Thoracic aorta (tissue), 2 donors: Measurements from ENCODE around the gene CHST13. TPM values are rescaled to one million over a fixed set of nuclear protein-coding genes. Genes with fewer than 3 reads are reported as not detected.
A peak's percentile ranks its signal among the peaks of the same experiment; 100 is the strongest.

Experiments
- ATAC-seq: fragments of 150-250 bp; one replicate; pipeline ENCODE4 v1.8.0; 2017; ENCODE audit warnings: low read depth; ENCODE audit not compliant: insufficient number of reproducible peaks, low FRiP score
- DNase-seq: peaks from one replicate; pipeline ENCODE4 v3.0.0-alpha.2; 2020; ENCODE audit warnings: low spot score
- H3K27ac ChIP-seq, 2 donors: fragments of 200-600 bp; sonication (generic); 1 replicate in 1 of 2; 2 replicates in 1 of 2; pipeline ENCODE4 v1.5.1; 2016; ENCODE audit warnings: mild to moderate bottlenecking in 2 of 2, moderate library complexity in 2 of 2
- H3K27me3 ChIP-seq: fragments of 200-600 bp; sonication (generic); replicated peaks from 2 replicates; pipeline ENCODE4 v1.6.0; 2016; ENCODE audit warnings: mild to moderate bottlenecking; ENCODE audit not compliant: insufficient read depth
- H3K36me3 ChIP-seq: fragments of 200-600 bp; sonication (generic); one replicate; pipeline ENCODE4 v1.5.1; 2016
- H3K4me1 ChIP-seq, 2 donors: fragments of 200-600 bp; sonication (generic); 1 replicate in 1 of 2; 2 replicates in 1 of 2; pipeline versions ENCODE4 v1.5.1 to v1.6.0; 2016; ENCODE audit warnings: low read depth in 2 of 2, mild to moderate bottlenecking in 1 of 2; ENCODE audit not compliant: control insufficient read depth in 1 of 2
- H3K4me3 ChIP-seq: fragments of 200-600 bp; sonication (generic); 2 replicates; pipeline ENCODE4 v1.5.1; 2016; ENCODE audit warnings: mild to moderate bottlenecking
- H3K9me3 ChIP-seq: fragments of 200-600 bp; sonication (generic); 2 replicates; pipeline ENCODE4 v1.5.1; 2016
- total RNA-seq, 2 donors: library from RNA; depleted of rRNA; stranded (reverse); fragments of >200 nt; gene quantifications; one replicate each; pipeline versions ENCODE4 v1.1.0 to v1.2.3, GENCODE V29; 2016
- TF ChIP-seq, protein P1 (sequence below): fragments of 200-600 bp; sonication (generic); IDR thresholded peaks from one replicate; pipeline ENCODE4 v1.5.1; 2019; ENCODE audit warnings: antibody characterized with exemption

The CHST13 gene
- total RNA-seq, 2 donors from 2014 or later, result not detected

DNA sequence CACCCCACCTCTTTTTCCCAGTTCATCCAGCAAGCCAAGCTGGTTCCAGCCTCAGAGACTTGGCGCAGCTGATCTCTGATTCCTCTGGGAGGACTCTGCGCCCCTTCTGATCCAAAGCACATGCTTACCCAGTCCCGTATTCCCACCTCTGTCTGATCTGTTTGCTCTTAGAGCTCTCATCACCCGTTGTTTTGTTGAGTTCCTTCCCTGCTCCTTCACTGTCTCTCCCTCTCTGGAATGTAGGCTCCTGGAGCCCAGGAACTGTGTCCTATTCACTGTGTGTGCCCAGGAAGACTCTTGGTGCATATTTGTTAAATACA is 46.9 kb upstream of the CHST13 start:
- DNase-seq (no peak), ATAC-seq (no peak)
- Histone ChIP-seq H3K4me1 (peaks cover 31 to 41% of the 10 kb centered on the region in 2 donors), H3K27ac (peak overlapping the region in 1 of 2 donors; percentile 37), H3K4me3 (no peak overlapping the region), H3K9me3 (no peaks in the 10 kb centered on the region), H3K27me3 (no peaks in the 10 kb centered on the region), H3K36me3 (no peaks in the 10 kb centered on the region)
- TF ChIP-seq, protein P1, sequence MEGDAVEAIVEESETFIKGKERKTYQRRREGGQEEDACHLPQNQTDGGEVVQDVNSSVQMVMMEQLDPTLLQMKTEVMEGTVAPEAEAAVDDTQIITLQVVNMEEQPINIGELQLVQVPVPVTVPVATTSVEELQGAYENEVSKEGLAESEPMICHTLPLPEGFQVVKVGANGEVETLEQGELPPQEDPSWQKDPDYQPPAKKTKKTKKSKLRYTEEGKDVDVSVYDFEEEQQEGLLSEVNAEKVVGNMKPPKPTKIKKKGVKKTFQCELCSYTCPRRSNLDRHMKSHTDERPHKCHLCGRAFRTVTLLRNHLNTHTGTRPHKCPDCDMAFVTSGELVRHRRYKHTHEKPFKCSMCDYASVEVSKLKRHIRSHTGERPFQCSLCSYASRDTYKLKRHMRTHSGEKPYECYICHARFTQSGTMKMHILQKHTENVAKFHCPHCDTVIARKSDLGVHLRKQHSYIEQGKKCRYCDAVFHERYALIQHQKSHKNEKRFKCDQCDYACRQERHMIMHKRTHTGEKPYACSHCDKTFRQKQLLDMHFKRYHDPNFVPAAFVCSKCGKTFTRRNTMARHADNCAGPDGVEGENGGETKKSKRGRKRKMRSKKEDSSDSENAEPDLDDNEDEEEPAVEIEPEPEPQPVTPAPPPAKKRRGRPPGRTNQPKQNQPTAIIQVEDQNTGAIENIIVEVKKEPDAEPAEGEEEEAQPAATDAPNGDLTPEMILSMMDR, result no peak

DNA sequence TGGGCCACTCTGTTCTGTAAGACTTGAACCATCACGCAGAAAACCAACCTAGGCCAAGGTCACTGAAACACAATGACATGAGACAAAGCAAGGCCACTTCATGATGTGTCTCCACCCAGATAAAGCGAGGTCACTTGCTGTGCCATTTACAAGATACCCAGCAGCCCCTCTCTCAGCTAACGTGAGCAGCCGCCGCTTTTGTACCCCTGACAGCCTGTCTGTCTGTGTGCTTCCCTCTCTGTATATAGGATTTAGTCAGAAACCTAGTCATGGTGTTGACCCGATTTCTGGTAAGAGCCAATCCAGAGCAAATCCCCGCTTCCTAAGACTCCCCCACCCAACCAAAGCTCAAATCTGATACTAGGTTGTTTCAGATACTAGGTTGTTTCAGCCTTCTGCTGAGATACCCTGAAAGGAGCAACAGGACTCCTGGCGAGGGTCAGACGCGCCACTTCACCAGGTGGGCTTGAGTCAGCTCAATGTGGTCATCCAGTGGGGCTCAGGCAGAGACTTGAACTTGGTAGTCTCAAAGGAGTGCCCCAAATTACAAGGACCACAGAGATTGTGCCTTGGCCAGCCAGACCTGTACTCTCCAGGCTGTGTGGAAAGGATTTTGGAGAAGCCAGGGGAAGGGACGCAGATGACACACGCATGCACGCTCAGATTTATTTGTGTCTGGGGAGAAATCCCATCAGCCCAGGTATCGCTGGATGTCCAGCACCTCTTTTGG is 45.2 kb upstream of the CHST13 start:
- Histone ChIP-seq H3K4me3 (no peak overlapping the region), H3K9me3 (no peaks in the 10 kb centered on the region), H3K27ac (no peak overlapping the region), H3K4me1 (peaks cover 14 to 25% of the 10 kb centered on the region in 2 donors), H3K27me3 (no peaks in the 10 kb centered on the region), H3K36me3 (no peaks in the 10 kb centered on the region)
- TF ChIP-seq, protein P1, result no peak
- ATAC-seq, result no peak
- DNase-seq, result no peak

DNA sequence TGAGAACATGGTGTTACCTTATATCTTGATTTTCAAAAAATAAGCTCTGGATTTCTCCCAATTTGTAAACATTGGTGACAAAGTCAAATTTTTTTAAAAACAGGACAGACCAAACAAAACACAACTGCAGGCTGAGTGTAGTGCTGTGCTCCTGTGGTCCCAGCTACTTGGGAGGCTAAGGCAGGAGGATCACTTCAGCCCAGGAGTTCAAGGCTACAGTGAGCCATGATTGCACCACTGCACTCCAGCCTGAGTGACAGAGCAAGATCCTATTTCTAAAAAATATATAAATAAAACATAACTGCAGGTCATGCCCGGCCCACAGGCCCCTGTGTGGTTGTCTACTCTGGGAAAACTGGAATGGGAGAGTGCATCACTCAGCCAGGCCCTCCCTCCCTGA is 44.3 kb upstream of the CHST13 start:
- Histone ChIP-seq H3K4me3 (no peak overlapping the region), H3K36me3 (no peaks in the 10 kb centered on the region), H3K27me3 (no peaks in the 10 kb centered on the region), H3K4me1 (peaks cover 5 to 16% of the 10 kb centered on the region in 2 donors), H3K9me3 (no peaks in the 10 kb centered on the region), H3K27ac (no peak overlapping the region)
- ATAC-seq (no peak), DNase-seq (no peak)
- TF ChIP-seq, protein P1, result no peak

DNA sequence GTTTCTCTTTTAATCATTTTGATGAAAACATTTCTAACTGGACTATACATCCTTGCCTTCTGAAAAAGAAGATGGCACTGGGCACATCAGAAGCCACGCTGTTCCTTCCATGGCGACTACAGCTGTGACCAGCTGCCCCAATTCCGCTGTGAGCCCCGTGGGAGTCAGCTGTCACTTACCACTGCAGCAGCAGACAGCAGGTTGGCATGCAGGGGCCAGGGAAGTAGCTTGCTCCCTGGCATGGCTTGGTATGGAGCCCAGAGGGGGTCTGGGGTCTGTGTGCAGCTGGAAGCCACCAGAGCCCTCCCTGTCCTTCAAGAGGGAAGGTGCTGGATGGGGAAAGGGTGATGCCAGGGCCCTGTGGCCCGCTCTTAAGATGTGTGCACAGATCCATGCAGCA is 43.7 kb upstream of the CHST13 start:
- Histone ChIP-seq H3K27ac (peak overlapping the region in 1 of 2 donors; percentile 66), H3K4me1 (peaks cover 3 to 14% of the 10 kb centered on the region in 2 donors), H3K4me3 (no peak overlapping the region), H3K9me3 (no peaks in the 10 kb centered on the region), H3K36me3 (no peaks in the 10 kb centered on the region), H3K27me3 (no peaks in the 10 kb centered on the region)
- DNase-seq, result no peak
- TF ChIP-seq, protein P1, result no peak
- no peak for ATAC-seq

DNA sequence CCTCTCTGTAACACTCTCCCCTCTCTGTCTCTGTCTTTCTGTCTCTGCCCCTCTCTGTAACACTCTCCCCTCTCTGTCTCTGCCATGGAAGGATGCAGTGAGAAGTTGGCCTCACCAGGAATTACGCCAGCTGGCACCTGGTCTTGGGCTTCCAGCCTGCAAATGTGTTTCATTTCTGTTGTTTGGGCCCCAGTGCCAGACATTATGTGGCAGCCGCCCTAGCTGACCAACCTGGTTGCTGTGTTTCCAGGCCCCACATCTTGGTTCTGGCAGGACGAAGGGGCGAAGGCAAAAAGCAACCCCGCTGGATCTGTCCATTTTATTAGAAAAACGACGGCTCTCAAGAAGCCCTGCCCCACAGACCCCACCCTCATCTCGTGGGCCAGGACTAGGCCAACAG is 43.1 kb upstream of the CHST13 start:
- DNase-seq (no peak), ATAC-seq (no peak)
- Histone ChIP-seq H3K4me3 (no peak overlapping the region), H3K27me3 (no peaks in the 10 kb centered on the region), H3K27ac (peak overlapping the region; percentile 38 to 66), H3K4me1 (peaks cover 3 to 14% of the 10 kb centered on the region in 2 donors), H3K9me3 (no peaks in the 10 kb centered on the region), H3K36me3 (no peaks in the 10 kb centered on the region)
- TF ChIP-seq, protein P1, result no peak
